Measurements from ENCODE around the gene AFG1L. TPM values are rescaled to one million over a fixed set of nuclear protein-coding genes. Genes with fewer than 3 reads are reported as not detected.
"Not testable (repeated sequence)": the region's sequence is repeated elsewhere in the genome, so short reads cannot be mapped to it uniquely, and the experiment has no call there.

Gene AFG1L
- total RNA-seq, 1 experiment from 2014 or later: 6.9 TPM

- peak; percentile 28 for DNase-seq (ENCODE audit: low read depth)
Observed at GRCh38 chr6:108518714-108519576, 224.1 kb downstream of the AFG1L start.

DNA sequence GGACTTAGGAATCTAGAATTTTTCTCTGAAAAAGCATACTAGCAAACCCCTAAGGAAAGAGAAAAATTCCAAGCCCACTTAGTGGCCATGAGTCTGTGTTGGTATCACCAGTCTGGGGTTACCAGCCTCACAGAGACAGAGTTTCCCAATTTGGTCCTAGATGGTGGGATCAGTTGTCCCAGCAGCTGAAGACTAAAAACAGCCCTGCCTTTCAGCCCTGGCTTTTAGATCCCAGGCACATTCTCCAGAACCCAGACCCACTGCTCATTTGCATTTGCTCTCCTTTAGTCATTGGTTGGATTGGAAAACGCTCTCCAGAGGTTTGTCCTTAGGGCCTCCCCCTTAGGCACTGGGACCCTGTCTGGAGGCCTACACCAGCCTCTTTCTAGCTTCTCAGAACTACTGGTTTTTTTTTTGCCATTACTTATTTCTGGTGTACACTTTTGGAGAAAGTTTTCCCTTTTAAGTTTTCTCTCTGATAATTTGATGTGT lies 226.8 kb downstream of the AFG1L start:
- DNase-seq (ENCODE audit: low read depth): no peak

DNA sequence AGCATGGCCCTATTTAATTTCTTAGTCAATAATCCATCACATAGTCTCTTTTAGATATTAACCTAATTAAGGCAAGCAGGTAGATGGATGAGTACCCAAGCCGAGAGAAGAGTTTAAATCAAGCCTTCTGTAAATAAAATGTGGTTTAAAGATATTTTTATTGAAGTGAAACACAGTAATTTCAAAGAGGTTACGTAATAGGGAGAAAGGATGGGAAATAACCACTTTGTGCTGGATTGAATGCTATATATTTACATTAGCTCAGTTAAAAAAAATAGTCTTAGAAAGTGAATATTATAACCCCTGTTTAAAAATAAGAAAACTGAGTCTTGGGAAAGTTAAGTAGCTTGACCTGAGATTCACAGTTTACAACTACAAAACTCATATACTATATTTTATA lies 228.8 kb downstream of the AFG1L start:
- DNase-seq (ENCODE audit: low read depth): no peak

- DNase-seq (ENCODE audit: low read depth): no peak
Observed at GRCh38 chr6:108524528-108525248, 229.8 kb downstream of the AFG1L start.

GRCh38 chr6:108526739-108527174 lies 231.9 kb downstream of the AFG1L start:
- peak; percentile 20 for DNase-seq (ENCODE audit: low read depth)

- DNase-seq (ENCODE audit: low read depth): no peak
Observed at GRCh38 chr6:108528878-108529277, 234.0 kb downstream of the AFG1L start.

GRCh38 chr6:108531332-108531731 lies 236.5 kb downstream of the AFG1L start:
- no peak for DNase-seq (ENCODE audit: low read depth)

GRCh38 chr6:108535114-108535742 lies 240.4 kb downstream of the AFG1L start:
- DNase-seq (ENCODE audit: low read depth): no peak

- not testable (repeated sequence) for DNase-seq (ENCODE audit: low read depth)
Observed at GRCh38 chr6:108535920-108536535, 241.2 kb downstream of the AFG1L start.

GRCh38 chr6:108541843-108542759 lies 247.2 kb downstream of the AFG1L start:
- DNase-seq (ENCODE audit: low read depth): peak; percentile 74

DNA sequence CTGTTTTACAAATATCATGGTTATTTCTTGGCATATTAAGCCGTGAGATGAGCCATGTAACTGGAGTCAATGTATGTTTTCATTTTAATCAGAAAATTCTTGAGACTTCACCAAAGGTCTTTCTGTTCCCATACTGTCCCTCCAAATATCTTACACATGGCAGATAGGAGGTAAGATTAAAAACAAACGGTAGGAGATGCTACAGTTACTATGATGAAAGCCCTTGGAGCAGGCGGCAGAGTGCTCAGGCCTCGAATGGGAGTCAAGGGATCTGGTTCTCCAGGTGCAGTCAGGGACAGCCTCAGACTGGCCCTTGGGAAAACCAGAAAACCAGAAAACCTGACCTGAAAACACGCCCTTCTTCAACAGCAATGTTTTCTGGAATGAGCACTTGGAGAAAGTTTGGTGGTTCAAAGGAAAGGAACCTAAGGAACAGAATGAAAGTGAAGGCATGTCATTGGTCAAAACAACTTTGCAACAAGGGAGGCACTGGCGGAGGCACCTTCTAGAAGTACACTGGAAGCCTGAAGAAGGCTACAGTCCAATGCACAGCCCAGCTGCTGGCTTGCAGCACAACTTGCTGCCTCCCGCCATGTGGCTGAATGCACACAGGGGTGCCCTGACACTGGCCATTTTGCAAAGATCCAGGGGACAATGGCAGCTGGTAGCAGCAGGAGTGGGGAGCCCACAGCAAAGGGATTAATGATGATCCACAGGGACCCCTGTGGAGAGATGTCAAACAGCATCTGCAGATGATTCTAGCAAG lies 248.5 kb downstream of the AFG1L start:
- DNase-seq (ENCODE audit: low read depth): no peak

- no peak for DNase-seq (ENCODE audit: low read depth)
Observed at GRCh38 chr6:108544606-108545005, 249.8 kb downstream of the AFG1L start.

- DNase-seq (ENCODE audit: low read depth): no peak
Observed at GRCh38 chr6:108546079-108547049, 251.5 kb downstream of the AFG1L start.

GRCh38 chr6:108549241-108549640 lies 254.4 kb downstream of the AFG1L start:
- DNase-seq (ENCODE audit: low read depth): no peak

- no peak for DNase-seq (ENCODE audit: low read depth)
Observed at GRCh38 chr6:108549741-108550140, 254.9 kb downstream of the AFG1L start.

DNA sequence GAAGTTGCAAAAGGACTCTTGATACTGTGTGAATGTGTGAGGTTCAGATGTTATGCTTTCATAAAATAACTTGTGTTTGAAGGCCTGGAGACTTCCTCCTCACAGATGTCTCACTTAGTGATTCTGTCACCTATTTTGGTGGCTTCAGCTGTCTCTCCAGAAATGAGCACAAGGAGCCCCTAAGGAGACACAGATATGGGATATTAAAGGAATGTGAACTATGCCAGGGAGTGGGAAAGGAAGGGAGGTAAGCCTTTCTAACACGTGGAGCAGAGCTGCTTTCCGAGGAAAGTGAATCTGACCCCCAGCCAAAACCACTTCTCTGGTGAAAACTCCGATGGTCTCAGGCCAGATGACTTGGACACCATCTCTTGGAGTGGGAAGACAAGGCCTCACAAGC lies 255.4 kb downstream of the AFG1L start:
- no peak for DNase-seq (ENCODE audit: low read depth)

- no peak for DNase-seq (ENCODE audit: low read depth)
Observed at GRCh38 chr6:108555399-108556052, 260.7 kb downstream of the AFG1L start.

- DNase-seq (ENCODE audit: low read depth): no peak
Observed at GRCh38 chr6:108556250-108556649, 261.4 kb downstream of the AFG1L start.
